GM21786 (cell line): ENCODE results near the gene ZFAND2B.
"Not testable (repeated sequence)": the region's sequence is repeated elsewhere in the genome, so short reads cannot be mapped to it uniquely, and the experiment has no call there.

Experiments used
- ATAC-seq: cut with Tn5 transposase; IDR thresholded peaks from one replicate; pipeline ENCODE4 v1.9.1; 2021; ENCODE audit not compliant: unreplicated experiment

The ZFAND2B gene

GRCh38 chr2:219250049-219250781 is 43.6 kb downstream of the ZFAND2B start:
- no peak for ATAC-seq

- no peak for ATAC-seq
Measured at GRCh38 chr2:219251656-219252055, 45.1 kb downstream of the ZFAND2B start.

GRCh38 chr2:219252084-219252483 is 45.5 kb downstream of the ZFAND2B start:
- ATAC-seq: no peak

GRCh38 chr2:219252570-219252899 is 46.0 kb downstream of the ZFAND2B start:
- ATAC-seq: no peak

- peak; percentile 0 for ATAC-seq
Measured at GRCh38 chr2:219252900-219253752, 46.5 kb downstream of the ZFAND2B start, which contains the start of gene TUBA4B. Gene TUBA4B (plus strand): TSS chr2:219253243. CDS start chr2:219253408, 165 bp downstream.

- peak; percentile 35 for ATAC-seq
Measured at GRCh38 chr2:219253753-219254589, 47.4 kb downstream of the ZFAND2B start, which contains the start of gene TUBA4A. Gene TUBA4A (minus strand): TSS chr2:219253918. CDS start chr2:219253858, 60 bp downstream.

- ATAC-seq: peak; percentile 35
Measured at GRCh38 chr2:219254590-219255201, 48.1 kb downstream of the ZFAND2B start.

- not testable (repeated sequence) for ATAC-seq
Measured at GRCh38 chr2:219258942-219259341, 52.4 kb downstream of the ZFAND2B start.
